Eye (tissue), 1 donor: ENCODE measurements around the gene GPR31.

Source experiments
- DNase-seq: peaks from one replicate; pipeline ENCODE4 v3.0.0-alpha.2; 2015

The GPR31 gene

DNA sequence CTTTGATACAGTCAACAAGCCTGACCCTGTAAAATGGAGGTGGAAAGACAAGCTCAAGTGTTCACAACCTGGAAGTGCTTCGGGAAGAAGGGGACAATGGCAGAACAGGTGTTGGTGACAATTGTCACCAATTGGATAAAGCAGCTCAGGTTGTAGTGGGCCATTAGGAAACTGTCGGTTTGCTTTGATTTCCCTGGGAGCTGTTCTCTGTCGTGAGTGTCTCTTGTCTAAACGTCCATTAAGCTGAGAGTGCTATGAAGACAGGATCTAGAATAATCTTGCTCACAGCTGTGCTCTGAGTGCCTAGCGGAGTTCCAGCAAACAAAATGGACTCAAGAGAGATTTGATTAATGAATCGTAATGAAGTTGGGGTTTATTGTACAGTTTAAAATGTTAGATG is 19.9 kb downstream of the GPR31 start:
- DNase-seq = peak; percentile 36

DNA sequence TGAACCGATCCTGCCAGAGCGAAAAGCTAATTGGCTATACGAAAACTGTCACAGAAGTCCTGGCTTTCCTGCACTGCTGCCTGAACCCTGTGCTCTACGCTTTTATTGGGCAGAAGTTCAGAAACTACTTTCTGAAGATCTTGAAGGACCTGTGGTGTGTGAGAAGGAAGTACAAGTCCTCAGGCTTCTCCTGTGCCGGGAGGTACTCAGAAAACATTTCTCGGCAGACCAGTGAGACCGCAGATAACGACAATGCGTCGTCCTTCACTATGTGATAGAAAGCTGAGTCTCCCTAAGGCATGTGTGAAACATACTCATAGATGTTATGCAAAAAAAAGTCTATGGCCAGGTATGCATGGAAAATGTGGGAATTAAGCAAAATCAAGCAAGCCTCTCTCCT is 20.7 kb downstream of the GPR31 start:
- no peak for DNase-seq

DNA sequence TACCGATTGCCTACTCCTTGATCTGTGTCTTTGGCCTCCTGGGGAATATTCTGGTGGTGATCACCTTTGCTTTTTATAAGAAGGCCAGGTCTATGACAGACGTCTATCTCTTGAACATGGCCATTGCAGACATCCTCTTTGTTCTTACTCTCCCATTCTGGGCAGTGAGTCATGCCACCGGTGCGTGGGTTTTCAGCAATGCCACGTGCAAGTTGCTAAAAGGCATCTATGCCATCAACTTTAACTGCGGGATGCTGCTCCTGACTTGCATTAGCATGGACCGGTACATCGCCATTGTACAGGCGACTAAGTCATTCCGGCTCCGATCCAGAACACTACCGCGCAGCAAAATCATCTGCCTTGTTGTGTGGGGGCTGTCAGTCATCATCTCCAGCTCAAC is 21.4 kb downstream of the GPR31 start:
- no peak for DNase-seq

DNA sequence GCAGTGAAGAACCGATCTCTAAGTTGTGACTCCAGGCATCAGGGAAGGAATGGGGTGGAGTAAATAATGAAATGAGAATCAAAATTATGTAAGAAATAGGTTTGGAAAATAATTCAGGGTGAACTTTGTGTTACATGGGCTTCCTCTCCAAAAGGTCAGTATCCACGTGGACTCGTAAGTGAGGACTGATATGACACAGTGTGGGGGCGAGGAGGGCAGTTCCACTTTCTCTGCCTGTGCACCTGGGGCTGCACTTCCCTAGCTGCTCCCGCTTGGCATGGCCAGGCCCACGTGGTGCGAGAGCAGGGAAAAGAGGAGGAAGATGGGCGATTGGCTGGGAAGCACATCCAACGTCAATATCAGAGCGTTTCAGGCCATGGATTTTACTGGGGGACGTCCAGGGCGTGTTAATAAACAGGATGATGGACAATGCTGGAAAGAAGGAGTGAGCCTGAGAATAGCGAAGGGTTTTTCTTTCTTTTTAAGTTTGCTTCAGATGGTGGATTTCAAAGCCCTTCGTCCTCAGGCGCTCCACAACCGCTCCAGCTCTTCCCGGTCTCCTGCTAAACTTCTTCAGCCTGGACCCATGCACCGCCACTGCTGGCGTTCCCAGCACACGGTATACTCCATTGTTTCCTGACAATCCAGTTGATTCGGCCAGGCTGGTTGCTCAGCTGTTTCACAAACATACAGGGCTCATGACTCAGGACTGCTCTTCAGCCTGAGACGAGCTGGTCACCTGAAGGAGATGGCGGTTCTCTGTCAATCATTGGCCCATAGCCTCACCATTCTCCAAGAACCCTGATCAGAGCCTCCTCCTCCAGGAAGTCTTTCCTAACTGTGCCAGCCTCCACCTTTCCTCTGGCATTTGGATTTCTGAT is 23.1 kb downstream of the GPR31 start:
- no peak for DNase-seq

DNA sequence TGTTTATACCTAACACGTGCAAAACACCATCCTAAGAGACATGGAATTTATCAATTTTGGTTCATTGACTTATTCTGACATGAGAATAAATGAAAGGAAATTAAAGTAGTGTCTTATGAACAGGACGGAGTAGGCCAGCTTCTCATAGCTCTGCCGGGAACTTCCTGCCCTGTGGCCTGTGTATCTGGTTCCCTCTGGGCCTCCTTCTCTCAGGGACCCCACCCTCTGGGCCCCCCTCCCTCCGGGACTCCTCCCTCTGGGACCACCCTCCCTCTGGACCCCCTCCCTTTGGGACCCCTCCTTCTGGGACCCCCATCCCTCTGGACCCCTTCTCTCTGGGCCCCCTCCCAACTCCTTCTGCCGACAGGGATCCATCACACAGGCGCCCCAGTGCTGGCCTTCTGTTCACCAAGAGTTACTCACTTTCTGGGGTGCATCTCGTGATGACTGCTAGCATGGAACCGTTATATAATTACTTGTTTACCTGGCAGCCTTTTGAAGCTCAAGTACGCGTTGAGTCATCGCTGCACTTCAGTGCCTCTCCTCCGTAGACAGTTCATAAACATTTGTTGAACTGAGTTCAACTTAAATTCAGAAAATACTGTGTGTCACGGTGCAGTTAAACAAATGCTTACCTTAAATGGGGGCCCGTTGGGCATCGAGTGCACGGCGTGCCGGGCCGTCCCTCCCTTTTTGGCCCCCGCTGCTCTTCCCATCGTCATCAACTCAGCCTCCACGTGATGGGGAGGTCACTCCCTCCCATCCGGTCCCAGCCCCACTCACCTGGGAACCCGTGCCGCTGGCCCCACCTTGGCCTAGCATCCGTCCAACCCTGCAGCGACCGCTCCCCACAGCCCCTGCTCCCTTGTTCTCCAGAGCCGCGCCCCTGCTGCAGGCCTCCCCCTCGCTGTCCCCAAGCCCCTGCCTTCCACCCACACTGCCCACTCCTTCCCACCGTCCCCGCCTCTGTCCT is 26.8 kb downstream of the GPR31 start:
- no peak for DNase-seq

DNA sequence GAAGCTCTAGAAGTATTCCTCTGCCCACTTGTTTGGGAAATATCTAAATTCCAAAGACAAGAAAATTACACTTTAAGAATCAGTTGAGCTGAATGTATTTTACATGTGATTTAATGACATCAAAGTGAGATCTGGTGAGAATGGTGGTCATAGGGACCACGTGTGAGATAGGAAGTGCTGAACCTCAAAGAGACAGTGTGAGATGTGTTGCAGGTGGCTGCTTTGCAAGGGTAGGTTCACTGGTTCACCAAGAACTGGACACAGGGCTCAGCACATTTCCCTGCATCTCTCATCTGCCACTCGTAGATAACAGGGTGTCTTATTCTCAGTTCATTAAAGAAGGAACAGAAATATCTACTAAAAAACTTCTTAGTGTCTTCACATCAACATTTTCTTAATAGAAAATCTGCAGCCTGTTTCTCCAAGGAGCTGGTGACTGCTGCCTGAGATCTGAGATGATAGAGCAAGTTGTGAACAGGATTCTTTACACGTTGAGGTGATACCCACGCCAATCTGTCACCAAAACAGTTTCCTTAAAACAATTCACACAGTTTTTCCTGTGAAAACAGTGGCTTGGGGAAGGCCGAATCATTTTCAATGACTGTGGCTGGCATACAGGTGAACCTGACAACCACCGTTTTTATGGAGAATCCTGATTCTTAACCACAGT is 27.6 kb downstream of the GPR31 start:
- no peak for DNase-seq

DNA sequence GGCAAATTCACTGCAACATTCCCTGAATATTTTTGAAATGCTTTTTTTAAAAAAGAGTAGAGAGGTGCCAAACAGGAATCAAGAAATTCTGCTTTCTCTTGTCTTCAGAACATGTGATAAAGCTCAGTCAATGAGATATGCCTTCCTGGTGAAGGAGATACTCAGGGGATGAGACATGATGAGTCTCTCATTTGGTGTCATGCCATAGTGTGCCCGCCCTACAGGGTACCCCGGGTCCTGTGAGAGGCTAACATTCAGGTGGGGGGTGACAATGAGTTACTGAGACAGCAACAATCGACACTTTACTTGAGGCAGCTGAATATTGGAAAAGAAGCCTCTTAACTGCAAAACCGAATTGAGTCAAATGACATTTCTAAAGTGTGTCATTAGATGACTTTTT is 28.2 kb downstream of the GPR31 start:
- no peak for DNase-seq

DNA sequence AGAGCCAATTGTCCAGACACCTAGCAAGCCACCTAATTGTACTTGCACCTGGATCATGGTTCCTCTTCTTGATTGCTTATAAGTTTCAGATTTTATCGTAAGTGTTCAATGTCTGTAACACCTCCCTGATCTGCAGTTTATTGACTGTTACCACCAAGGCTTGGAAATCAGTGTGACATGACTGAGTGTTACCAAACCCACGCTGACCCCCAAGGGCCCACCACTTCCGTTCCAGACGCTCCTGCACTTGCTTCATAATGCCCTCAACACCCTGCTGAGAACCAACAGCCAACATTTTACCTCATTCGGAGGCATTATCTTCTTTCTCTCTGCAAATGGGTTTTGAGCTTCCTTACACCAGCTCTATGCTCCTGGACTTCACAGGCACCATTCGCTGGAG is 28.6 kb downstream of the GPR31 start:
- DNase-seq = no peak

DNA sequence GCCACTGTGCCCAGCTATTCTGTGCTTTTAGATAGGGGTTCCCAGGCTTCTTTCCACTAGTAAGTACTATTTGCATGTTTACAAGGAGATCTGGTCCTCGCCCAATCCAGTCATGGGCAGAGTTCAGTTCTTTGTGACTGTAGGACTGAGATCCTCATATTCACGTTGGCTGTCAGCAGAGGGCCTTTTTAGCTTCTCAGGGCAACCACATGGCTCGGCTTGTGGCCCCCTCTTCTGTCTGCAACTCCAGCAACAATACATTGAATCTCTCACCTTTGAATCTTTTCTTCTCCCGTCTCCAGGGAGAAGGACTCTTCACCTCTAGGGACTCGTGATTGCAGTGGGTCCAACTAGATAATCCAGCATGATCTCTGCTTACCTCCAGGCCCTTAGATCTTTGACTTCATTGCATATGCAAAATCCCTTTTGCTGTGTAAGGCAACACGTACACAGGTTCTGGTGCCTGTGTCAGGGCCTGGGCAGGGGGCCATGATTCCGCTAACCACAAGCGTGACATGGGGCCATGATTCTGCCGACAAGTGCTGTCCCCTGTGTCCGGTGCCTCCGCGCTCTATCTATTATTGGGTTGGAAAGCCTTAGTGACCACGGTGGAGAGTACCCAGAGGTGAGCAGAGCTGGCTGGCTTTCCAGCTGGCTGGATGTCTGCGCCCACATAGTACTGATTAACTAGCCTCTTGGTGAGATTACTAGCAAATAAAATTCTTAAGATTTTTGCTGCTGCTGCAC is 29.8 kb downstream of the GPR31 start:
- DNase-seq = no peak

DNA sequence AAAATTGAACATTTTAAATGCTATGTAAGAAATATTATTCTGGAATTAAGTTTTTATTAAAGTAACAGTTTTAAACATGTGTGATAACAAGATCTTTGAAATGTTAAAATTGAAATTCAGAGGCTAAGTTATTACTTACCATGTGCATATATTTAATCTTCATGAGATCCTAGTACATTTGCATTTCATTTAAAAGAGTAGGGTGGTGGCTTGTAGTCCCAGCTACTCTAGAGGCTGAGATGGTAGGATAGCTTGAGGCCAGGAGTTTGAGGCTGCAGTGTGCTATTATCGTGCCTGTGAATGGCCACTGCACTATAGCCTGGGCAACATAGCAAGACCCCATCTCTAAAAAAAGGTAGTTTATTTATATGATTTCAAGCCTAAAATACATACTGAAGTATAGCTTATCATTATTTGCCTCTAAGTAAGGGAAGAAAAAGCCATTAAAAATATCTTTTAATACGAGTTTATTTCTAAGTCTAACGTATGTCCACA is 31.9 kb downstream of the GPR31 start:
- no peak for DNase-seq

DNA sequence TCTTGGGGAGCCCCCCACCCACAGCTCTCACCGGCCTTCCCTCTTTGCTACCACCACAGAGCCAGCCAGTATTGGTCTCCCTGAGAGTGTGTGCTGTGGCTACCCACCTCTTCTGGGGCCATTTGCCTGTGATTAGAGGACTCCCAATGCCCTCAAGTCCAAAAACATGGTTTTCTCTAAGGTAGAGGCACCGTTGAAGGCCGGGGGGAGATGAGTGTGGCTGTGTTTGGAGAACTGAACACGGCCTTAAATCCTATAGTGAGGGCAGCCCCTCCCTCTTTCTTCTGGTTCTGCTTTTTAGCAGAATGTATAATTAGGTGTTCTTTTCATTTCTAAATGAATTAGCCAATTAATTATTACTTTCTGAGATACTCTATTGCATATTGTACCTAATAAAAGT is 32.4 kb downstream of the GPR31 start:
- DNase-seq = no peak

DNA sequence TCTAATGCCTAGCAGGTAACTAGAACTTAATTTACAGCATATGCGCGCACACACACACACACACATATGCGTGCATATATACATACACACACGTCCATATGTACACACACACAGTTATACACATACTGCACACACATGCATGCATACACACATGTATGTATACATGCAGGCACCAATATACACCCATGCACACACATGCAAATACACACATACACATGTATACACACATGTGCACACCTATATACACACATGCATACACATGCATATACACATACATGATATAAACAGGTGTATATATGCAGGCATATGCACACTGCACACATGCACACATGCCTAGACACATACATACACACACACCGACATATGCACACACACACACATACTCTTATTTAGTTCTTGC is 33.0 kb downstream of the GPR31 start:
- DNase-seq = no peak

DNA sequence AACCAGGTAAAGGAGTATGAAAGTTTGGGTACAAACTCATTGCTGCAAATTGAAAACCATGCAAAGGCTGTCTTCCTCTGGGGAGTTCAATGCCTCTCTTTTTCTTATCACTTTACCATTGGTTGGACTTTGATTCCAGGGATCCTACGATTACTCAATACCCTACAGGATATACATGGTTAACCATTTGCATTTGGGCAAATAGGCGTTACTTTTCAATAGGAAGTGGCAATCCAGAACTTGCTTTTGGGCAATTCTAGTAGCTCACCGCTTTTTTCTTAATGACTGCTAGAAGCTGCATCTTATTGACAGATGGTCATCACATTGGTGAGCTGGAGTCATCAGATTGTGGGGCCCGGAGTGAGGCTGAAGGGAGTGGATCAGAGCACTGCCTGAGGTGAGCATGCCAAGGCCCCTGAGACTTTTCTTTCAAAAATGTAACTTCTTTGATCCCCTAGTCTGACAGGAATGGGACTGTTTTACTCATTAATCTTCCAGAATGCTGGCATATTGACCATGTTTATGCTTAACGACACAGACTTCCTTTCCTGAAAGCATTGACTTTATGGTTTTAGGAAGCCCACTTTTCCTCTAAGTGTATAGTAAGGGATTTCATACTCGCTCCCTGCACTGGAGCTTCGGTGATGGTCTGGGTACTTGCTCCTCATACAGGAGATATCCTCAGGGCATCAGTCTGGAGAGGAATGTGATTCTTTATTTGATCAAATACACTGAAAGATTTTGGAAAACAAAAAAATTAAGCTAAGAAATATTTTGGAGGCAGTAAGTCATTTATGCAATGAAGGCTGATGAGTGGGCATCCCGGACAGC is 34.7 kb downstream of the GPR31 start, which contains the start of gene CCR6:
CCR6 (plus strand) TSS at position 270 of the 831 bp plus-strand sequence. CDS start 13,039 bp downstream, outside the sequence.
- no peak for DNase-seq

DNA sequence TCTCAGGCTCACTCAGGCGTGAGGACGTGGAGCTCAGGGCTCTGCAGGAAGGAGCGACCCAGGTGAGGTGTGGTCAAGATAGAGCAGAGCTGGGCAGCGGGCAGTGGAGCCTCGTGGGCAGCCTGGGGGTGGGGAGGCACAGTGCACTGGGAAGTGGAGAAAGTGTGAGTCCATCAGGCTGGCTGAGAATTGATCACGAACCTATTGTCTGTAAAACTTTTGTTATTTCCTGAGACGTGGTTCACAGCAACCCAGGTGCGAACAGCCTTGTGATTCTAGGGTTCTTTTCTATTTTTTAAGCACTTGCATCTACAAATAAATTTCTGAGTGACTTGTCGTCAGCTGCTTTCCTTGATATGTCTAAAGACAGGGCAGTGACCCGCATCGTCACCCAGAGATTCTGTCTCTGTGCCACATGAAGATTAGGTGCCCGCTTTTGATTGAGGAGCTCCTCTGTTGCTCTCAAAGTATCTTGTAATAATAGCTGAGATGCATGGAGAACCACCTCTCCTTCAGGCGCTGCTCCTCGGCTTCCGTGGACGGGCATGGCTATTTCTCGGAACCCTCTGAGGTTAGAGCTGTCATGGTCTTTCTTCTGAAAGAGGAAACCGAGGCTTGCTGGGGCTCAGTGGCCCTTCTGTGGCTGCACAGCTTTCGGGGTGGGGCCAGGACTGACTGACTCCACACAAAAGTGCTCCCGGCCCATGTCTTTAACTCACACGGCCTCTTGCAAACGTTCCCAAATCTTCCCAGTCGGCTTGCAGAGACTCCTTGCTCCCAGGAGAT is 35.5 kb downstream of the GPR31 start:
- DNase-seq = no peak

DNA sequence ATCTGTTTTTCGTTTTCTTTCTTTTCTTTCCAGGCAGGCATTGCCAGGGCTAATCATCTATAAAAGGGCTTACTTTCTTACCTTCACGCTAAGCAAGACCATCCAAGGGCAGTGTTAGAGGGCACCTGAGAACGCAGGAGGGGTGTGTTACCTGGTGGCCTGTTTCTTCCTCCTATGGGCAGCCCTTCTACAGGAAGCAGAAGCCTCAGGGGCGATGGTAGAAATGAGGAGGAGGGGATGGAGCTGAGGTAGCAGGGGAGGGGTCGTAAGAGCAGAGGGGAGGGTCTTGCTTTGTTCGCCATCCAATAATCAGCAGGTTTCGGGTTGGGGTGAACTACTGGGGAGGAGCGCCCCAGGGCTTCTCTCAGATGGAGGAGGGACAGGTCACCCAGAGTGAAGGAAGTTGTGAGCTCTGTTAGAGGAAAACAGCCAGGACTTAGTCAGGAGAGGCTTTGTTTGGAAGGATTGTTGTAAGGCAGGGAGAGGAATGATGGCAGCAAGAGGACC is 36.4 kb downstream of the GPR31 start:
- DNase-seq = no peak

DNA sequence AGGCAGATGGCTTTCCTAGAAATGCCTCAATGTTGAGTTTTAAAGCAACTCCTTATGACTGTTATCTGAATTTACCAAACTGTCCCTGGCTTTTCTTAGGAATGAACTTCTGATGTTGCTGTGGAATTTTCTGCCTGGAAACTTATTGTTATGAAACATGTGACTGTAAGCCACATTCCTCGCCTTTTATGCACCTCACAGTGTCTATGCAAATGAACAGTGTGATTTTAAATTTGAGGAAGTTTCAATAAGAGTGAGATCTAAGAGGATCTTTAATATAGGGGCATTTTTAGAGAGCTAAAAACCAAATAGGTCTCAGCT is 37.2 kb downstream of the GPR31 start:
- no peak for DNase-seq

DNA sequence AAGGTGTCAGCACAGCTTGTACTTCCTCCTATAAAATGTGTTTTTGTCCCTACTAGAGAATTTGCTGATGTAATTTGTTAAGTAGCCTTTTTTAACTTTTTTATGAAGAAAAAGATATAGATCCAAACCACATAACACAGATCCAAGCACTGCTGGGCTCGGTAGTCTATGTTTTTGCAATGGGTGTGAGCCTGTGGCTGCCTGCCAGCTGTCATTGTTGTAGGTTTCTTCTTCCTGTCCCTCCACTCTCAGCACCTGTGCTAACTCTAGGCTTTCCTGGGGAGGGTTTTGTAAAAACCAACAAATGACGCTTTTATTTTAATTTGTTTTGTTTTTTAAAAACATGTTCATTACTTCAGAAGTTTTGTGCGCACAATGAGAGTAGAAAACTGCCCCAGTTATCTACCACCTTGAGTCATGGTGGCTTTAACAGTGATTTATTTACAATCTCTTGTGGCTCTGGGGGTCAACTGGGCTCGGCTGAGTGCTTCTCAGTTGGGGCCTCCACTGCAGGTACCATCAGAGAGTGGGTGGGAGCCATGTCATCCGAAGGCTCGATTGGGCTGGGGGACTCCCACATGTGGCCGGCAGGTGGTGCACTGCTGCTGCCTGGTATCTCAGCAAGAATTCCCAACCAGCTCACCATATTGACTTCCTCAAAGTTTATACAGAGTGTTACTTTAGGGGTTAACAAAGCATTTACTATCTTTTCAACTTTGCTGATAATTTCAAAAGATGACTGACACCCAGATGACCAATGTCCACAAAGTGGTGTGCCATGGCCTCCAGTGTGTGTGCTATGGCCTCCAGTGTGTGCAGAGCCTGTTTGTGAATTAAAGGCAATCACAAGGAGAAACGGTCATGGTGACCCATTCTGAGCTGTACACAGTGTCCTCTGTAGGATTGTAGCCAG is 37.9 kb downstream of the GPR31 start:
- DNase-seq = no peak

DNA sequence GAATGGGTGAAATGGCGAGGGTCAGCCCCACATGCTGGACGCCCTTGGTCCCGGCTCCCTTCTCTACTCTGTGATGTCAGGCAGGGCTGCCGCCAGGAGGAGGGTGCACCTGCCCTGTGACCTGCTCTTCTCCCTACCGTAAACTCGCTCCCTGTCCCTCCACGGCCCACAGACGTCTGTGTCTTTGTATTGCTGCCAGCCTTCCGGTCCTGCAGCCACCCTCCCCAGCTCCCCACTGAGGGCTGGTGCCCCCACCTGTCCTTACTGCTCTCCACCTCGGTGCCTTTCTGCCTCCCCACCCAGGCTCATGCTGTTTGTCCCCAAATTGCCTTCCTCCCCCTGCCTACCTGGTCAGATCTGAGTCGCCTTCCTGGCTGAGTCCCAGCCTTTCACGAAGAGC is 38.9 kb downstream of the GPR31 start:
- no peak for DNase-seq

DNA sequence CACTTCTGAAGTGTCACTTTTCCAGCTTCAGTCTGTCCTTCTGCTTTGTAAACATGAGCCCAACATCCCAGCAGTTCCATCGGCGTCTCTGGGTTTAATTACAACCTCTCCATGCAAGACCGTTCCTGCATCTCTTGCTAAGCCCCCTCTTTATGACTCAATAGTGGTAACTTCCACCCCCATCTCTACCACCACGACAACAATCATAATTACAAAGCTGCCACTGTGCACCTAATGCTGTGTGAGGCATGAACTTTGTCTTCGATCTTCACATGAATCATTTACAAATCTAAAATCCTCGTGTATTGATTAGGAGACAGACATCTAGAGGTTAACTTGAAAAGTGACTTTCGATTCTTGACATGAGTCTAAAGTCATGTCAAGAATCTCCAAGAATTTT is 39.8 kb downstream of the GPR31 start:
- no peak for DNase-seq
